Measurements from ENCODE around the gene JUN. TPM values are rescaled to one million over a fixed set of nuclear protein-coding genes. Genes with fewer than 3 reads are reported as not detected.

Gene JUN
- total RNA-seq, 1 experiment from 2014 or later, result 24.9 TPM

DNA sequence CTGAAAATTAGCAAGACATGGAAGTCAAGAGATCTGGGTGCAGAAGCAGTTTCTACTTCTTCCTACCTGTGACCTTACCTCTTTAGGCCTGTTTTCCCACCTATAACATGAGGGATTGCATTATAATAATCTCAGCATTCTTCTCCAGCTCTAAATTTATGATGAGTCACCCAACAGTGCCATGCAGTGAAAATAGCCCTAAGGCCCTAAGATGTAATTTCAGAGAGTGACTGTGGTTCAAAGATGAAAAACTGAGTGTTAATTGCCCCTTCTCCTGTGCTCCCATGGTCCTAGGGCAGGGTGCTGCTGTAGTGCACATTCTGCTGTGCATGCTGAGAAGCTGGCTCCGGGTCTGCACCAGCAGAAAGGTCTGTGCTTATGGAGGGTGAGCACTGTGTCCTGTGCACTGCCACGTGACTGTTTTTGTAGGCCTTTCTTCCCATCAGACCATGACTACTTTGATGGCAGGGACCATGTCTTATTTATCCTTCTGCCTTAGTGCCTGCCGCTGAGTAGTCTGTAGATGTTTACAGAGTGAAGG, 29.7 kb downstream of the JUN start:
- no TSS peak for BruUV-seq (replicated peaks)
- intact Hi-C loops (cut with micrococcal nuclease; ENCODE audit: unreplicated experiment), result no loop called here
- ChIA-PET CTCF (no interaction called here), POLR2A (ENCODE audit: low non-redundant PET) (no interaction called here)
- H3K36me3 ChIP-seq (ENCODE audit: insufficient read depth, low read length, poor library complexity, severe bottlenecking), result no peaks in the 10 kb centered on the region
- DNase-seq (ENCODE audit: low spot score), result no peak
- H3K9me3 ChIP-seq (ENCODE audit: low read depth, low read length, poor library complexity, severe bottlenecking), result no peaks in the 10 kb centered on the region
- H3K27me3 ChIP-seq (replicated peaks; ENCODE audit: insufficient read depth, low read depth, low read length, poor library complexity), result no peaks in the 10 kb centered on the region
- no peak overlapping the region for H3K27ac ChIP-seq (ENCODE audit: low read depth, low read length, poor library complexity, severe bottlenecking)
- H3K4me3 ChIP-seq (ENCODE audit: low read depth, low read length, poor library complexity, severe bottlenecking), result no peak overlapping the region
- TF ChIP-seq EZH2 (IDR thresholded peaks at IDR 0.05; ENCODE audit: borderline replicate concordance, low read depth, low read length, poor library complexity, severe bottlenecking) (no peak), CTCF (conservative IDR thresholded peaks at IDR 0.05; ENCODE audit: low read depth, low read length) (no peak)
- H3K4me1 ChIP-seq (ENCODE audit: insufficient read depth, low read length, poor library complexity, severe bottlenecking), result peaks cover 15% of the 10 kb centered on the region

DNA sequence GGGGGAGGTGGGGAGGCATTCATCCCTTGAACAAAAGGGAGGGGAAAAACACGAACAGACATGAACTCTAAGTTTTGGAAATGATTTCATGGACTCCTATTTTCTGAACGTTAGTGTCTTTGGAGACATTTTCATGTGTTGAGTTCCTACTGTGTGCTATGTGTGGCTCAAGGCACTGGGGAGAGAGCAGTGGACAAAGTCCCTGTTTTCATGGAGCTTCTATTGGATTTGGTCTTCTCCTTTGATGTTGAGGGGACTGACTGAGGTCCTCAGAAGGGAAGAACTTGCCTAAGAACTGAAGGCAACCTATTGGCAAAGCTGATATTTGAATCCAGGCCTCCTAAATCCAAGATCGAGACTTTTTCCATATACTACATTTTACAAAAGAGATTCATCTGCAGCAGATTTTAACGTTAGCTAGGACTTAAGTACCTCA, 30.4 kb downstream of the JUN start:
- Histone ChIP-seq H3K36me3 (ENCODE audit: insufficient read depth, low read length, poor library complexity, severe bottlenecking) (no peaks in the 10 kb centered on the region), H3K4me1 (ENCODE audit: insufficient read depth, low read length, poor library complexity, severe bottlenecking) (peaks cover 20% of the 10 kb centered on the region), H3K9me3 (ENCODE audit: low read depth, low read length, poor library complexity, severe bottlenecking) (no peaks in the 10 kb centered on the region), H3K27ac (ENCODE audit: low read depth, low read length, poor library complexity, severe bottlenecking) (no peak overlapping the region), H3K4me3 (ENCODE audit: low read depth, low read length, poor library complexity, severe bottlenecking) (no peak overlapping the region), H3K27me3 (replicated peaks; ENCODE audit: insufficient read depth, low read depth, low read length, poor library complexity) (no peaks in the 10 kb centered on the region)
- TF ChIP-seq EZH2 (IDR thresholded peaks at IDR 0.05; ENCODE audit: borderline replicate concordance, low read depth, low read length, poor library complexity, severe bottlenecking) (no peak), CTCF (conservative IDR thresholded peaks at IDR 0.05; ENCODE audit: low read depth, low read length) (no peak)
- POLR2A ChIA-PET (ENCODE audit: low non-redundant PET), result no interaction called here
- CTCF ChIA-PET, result no interaction called here
- BruUV-seq (replicated peaks), result no TSS peak
- no peak for DNase-seq (ENCODE audit: low spot score)
- intact Hi-C loops (cut with micrococcal nuclease; ENCODE audit: unreplicated experiment), result no loop called here

DNA sequence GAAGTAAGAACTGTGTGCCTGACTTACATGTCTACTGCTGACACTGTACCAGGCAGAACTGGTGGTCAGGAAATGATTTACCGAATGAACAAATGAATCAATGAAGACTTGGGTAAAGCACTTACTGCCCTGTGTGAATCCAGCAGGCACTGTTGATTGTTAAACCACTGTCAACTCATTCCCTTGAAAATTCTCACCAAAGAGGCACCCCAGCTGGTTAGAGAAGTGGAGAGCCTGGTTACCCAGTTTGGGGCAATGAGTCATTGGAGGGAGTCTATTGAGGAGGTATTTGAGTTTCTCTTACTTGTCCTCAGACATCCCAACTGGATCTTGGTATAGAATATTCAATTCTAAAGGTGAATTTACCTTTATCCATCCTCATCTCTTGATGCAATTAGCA, 34.2 kb downstream of the JUN start:
- ChIA-PET CTCF (no interaction called here), POLR2A (ENCODE audit: low non-redundant PET) (no interaction called here)
- BruUV-seq (replicated peaks), result no TSS peak
- TF ChIP-seq CTCF (conservative IDR thresholded peaks at IDR 0.05; ENCODE audit: low read depth, low read length) (no peak), EZH2 (IDR thresholded peaks at IDR 0.05; ENCODE audit: borderline replicate concordance, low read depth, low read length, poor library complexity, severe bottlenecking) (no peak)
- Histone ChIP-seq H3K4me1 (ENCODE audit: insufficient read depth, low read length, poor library complexity, severe bottlenecking) (peaks cover 15% of the 10 kb centered on the region), H3K27me3 (replicated peaks; ENCODE audit: insufficient read depth, low read depth, low read length, poor library complexity) (no peaks in the 10 kb centered on the region), H3K27ac (ENCODE audit: low read depth, low read length, poor library complexity, severe bottlenecking) (no peak overlapping the region), H3K36me3 (ENCODE audit: insufficient read depth, low read length, poor library complexity, severe bottlenecking) (no peaks in the 10 kb centered on the region), H3K9me3 (ENCODE audit: low read depth, low read length, poor library complexity, severe bottlenecking) (no peaks in the 10 kb centered on the region), H3K4me3 (ENCODE audit: low read depth, low read length, poor library complexity, severe bottlenecking) (no peak overlapping the region)
- no peak for DNase-seq (ENCODE audit: low spot score)
- intact Hi-C loops (cut with micrococcal nuclease; ENCODE audit: unreplicated experiment), result no loop called here
